CD4-positive, CD25-positive, alpha-beta regulatory T cell (primary cell): Measurements from ENCODE around the gene UNC5A. TPM values are rescaled to one million over a fixed set of nuclear protein-coding genes. Genes with fewer than 3 reads are reported as not detected.

Source experiments
- ATAC-seq, 2 donors: fragments of 150-1000 bp; cut with Tn5 transposase; one replicate each; pipeline ENCODE4 v1.10.0; 2021; ENCODE audit warnings: low read depth in 2 of 2, moderate number of reproducible peaks in 2 of 2, moderate library complexity in 1 of 2
- DNase-seq, 3 donors: peaks; one replicate each; pipeline versions ENCODE4 v3.0.0 to v3.0.0-alpha.2; 2012 to 2022; ENCODE audit warnings: mixed read lengths in 1 of 3
- H3K27ac ChIP-seq: one replicate; pipeline ENCODE4 v1.7.0; 2013; ENCODE audit warnings: mild to moderate bottlenecking, low read length; ENCODE audit not compliant: insufficient read depth, poor library complexity, severe bottlenecking
- H3K27me3 ChIP-seq: one replicate; pipeline ENCODE4 v1.7.0; 2013; ENCODE audit warnings: low read length; ENCODE audit not compliant: control insufficient read depth, insufficient read depth
- H3K36me3 ChIP-seq: one replicate; pipeline ENCODE4 v1.7.0; 2013; ENCODE audit warnings: mild to moderate bottlenecking, low read length, moderate library complexity; ENCODE audit not compliant: control insufficient read depth, insufficient read depth
- H3K4me1 ChIP-seq: 2 replicates; pipeline ENCODE4 v1.7.0; 2013; ENCODE audit warnings: mild to moderate bottlenecking, low read length; ENCODE audit not compliant: insufficient read depth, control insufficient read depth, poor library complexity, severe bottlenecking
- H3K4me3 ChIP-seq: one replicate; pipeline ENCODE4 v1.7.0; 2013; ENCODE audit warnings: low read depth, mild to moderate bottlenecking, low read length, moderate library complexity
- H3K9me3 ChIP-seq, 2 experiments: 1 replicate in 1 of 2; 2 replicates in 1 of 2; pipeline ENCODE4 v1.7.0; 2013; ENCODE audit warnings: low read length in 2 of 2, mild to moderate bottlenecking in 1 of 2, moderate library complexity in 1 of 2; ENCODE audit not compliant: control insufficient read depth in 2 of 2
- H3K27ac Mint-ChIP-seq, 3 donors: one replicate each; pipeline ENCODE4 v1.8.0; 2020 to 2022; ENCODE audit warnings: mild to moderate bottlenecking in 3 of 3, mixed read lengths in 3 of 3, moderate library complexity in 2 of 3
- H3K27me3 Mint-ChIP-seq: one replicate; pipeline ENCODE4 v1.8.0; 2022; ENCODE audit warnings: mild to moderate bottlenecking, mixed read lengths
- H3K36me3 Mint-ChIP-seq: one replicate; pipeline ENCODE4 v1.8.0; 2020; ENCODE audit warnings: mixed read lengths
- H3K4me1 Mint-ChIP-seq, 4 donors: one replicate each; pipeline ENCODE4 v1.8.0; 2020 to 2022; ENCODE audit warnings: mixed read lengths in 4 of 4, mild to moderate bottlenecking in 1 of 4
- H3K4me3 Mint-ChIP-seq, 4 donors: one replicate each; pipeline ENCODE4 v1.8.0; 2020 to 2022; ENCODE audit warnings: mild to moderate bottlenecking in 4 of 4, mixed read lengths in 4 of 4, moderate library complexity in 3 of 4
- H3K9me3 Mint-ChIP-seq, 7 donors: one replicate each; pipeline ENCODE4 v1.8.0; 2020 to 2022; ENCODE audit warnings: mixed read lengths in 7 of 7, mild to moderate bottlenecking in 3 of 7, moderate library complexity in 2 of 7
- polyA plus RNA-seq, 4 donors: library from polyadenylated mRNA; unstranded; fragments of 300-500 nt; fragmentation: Illumina TruSeq; gene quantifications; one replicate each; pipeline ENCODE4 v1.2.3, GENCODE V29; 2021
- total RNA-seq: library from RNA; stranded (reverse); gene quantifications from one replicate; pipeline ENCODE4 v1.2.3, GENCODE V29; 2022

The UNC5A gene
- total and polyA plus RNA-seq, 5 donors from 2014 or later, result not detected

DNA sequence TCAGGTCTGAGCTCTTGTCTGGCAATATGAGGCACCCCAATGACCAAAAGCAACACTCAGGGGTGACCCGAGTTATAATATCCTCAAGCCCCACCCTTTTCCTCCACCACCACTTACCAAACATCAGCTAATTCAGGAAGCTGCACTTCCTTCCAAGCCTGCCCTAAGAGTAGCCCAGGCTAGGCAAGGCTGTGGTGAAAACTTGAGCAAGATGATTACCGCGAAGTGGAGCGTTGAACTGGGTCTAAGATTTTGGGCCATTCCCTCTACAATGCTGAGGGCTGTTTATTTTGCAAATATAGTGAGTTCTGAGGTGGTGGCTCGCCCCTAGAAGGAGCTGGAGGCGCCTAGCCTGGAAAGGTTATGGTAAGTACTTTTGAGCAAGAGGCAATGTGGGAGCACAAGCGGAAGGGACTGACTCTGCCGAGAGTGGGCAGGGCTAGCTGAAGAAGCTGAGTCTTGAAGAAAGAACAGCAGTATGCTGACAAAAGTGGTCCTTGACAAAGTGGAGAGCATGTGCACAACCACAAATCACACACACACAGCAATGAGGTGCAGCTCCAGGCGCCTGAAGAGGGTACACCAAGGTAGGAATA lies 89.0 kb downstream of the UNC5A start, which contains the start of gene HK3:
TSS of gene HK3 (minus strand) at position 51 of the 596 bp plus-strand sequence. CDS start 3,187 bp downstream, outside the sequence.
- Mint-ChIP-seq H3K4me3 (no peak within 1 kb of the TSS), H3K36me3 (peaks cover 17% of the 10 kb centered on the region), H3K9me3 (no peaks in the 10 kb centered on the region), H3K27me3 (no peaks in the 10 kb centered on the region), H3K4me1 (peaks cover 0 to 15% (median 8%) of the 10 kb centered on the region in 4 donors), H3K27ac (peak within 1 kb of the TSS in 2 of 3 donors; percentile 68 to 76)
- no peaks in the 10 kb centered on the region for H3K9me3 ChIP-seq
- H3K4me3 ChIP-seq, result no peak within 1 kb of the TSS
- H3K4me1 ChIP-seq, result peaks cover 5% of the 10 kb centered on the region
- ATAC-seq (peak in 1 of 2 donors; percentile 32), DNase-seq (peak in 1 of 3 donors; percentile 20)
- no peaks in the 10 kb centered on the region for H3K27me3 ChIP-seq
- H3K36me3 ChIP-seq, result peaks cover 17% of the 10 kb centered on the region
- H3K27ac ChIP-seq, result no peak within 1 kb of the TSS

DNA sequence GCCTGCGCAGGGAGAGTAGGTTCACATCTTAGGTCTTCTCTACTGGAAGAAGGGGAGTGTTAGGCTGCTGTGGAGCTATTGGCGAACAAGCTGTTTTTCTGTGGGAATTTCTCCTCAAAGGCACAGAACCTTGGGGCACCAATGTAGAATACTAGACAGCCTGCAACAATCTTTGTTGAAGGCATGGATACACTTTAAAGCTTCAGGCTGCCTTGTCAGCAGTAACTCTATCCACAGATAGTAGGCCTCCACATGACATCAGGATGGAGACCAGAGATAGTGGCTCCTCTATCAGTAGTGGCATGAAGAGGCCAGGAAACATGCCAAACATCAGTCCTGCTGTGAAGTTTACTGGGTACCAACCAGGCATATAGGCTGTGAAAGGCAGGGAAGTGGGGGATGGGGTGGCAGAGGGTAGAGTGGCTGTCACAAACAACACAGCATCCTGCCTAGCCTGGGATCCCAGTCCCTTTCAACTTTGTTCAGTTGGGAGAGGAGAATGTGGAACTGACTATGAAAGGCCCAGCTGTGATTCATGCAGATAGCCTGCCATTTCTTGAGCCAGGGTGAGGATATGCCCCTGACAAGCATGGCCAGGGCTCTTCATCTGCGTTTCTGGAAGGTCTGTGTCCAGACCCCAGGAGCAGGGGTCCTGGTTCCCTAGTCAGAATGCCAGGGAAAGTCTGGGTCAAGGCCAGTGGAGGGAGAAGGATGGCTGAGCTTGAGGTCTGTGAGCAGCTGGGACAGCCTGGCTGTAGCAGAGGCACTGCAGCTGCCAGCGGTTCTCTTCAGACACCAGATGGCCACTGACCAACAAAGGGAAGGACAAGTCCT lies 89.8 kb downstream of the UNC5A start:
- H3K27ac Mint-ChIP-seq, result peak overlapping the region in 1 of 3 donors; percentile 68
- Histone ChIP-seq H3K27me3 (no peaks in the 10 kb centered on the region), H3K27ac (no peak overlapping the region), H3K4me1 (peaks cover 5% of the 10 kb centered on the region), H3K36me3 (peaks cover 25% of the 10 kb centered on the region), H3K9me3 (no peaks in the 10 kb centered on the region), H3K4me3 (no peak overlapping the region)
- H3K4me3 Mint-ChIP-seq, result no peak overlapping the region
- H3K27me3 Mint-ChIP-seq, result no peaks in the 10 kb centered on the region
- peaks cover 19% of the 10 kb centered on the region for H3K36me3 Mint-ChIP-seq
- H3K4me1 Mint-ChIP-seq, result peaks cover 0 to 15% (median 8%) of the 10 kb centered on the region in 4 donors
- no peaks in the 10 kb centered on the region for H3K9me3 Mint-ChIP-seq
- ATAC-seq (no peak), DNase-seq (no peak)

DNA sequence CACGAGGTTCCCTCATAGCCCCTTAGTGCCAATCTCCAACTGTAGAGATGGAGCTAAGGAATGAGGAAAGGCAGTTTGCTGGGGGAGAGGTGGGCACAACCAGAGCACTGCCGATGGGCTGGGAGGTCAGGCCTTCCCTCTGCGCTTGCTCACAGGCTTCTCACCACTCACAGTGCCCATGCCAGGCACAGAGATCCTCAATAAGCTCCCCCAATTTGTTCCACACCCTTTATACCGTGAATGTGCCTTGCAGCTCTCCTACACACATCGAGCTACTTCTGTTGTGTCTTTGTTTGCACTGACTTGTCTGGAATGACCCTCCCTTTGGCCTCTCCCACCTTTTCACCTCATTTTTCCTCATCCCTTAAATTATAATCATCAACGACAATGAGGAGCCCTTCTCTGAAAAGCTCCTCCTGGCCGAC lies 90.4 kb downstream of the UNC5A start:
- ATAC-seq, result no peak
- Histone ChIP-seq H3K4me1 (peaks cover 5% of the 10 kb centered on the region), H3K36me3 (peaks cover 31% of the 10 kb centered on the region), H3K27ac (no peak overlapping the region), H3K9me3 (no peaks in the 10 kb centered on the region), H3K4me3 (no peak overlapping the region), H3K27me3 (no peaks in the 10 kb centered on the region)
- Mint-ChIP-seq H3K4me3 (no peak overlapping the region), H3K9me3 (no peaks in the 10 kb centered on the region), H3K27ac (peak overlapping the region; percentile 55 to 84 (median 83)), H3K27me3 (no peaks in the 10 kb centered on the region), H3K36me3 (peaks cover 25% of the 10 kb centered on the region), H3K4me1 (peaks cover 0 to 15% (median 8%) of the 10 kb centered on the region in 4 donors)
- DNase-seq, result no peak

DNA sequence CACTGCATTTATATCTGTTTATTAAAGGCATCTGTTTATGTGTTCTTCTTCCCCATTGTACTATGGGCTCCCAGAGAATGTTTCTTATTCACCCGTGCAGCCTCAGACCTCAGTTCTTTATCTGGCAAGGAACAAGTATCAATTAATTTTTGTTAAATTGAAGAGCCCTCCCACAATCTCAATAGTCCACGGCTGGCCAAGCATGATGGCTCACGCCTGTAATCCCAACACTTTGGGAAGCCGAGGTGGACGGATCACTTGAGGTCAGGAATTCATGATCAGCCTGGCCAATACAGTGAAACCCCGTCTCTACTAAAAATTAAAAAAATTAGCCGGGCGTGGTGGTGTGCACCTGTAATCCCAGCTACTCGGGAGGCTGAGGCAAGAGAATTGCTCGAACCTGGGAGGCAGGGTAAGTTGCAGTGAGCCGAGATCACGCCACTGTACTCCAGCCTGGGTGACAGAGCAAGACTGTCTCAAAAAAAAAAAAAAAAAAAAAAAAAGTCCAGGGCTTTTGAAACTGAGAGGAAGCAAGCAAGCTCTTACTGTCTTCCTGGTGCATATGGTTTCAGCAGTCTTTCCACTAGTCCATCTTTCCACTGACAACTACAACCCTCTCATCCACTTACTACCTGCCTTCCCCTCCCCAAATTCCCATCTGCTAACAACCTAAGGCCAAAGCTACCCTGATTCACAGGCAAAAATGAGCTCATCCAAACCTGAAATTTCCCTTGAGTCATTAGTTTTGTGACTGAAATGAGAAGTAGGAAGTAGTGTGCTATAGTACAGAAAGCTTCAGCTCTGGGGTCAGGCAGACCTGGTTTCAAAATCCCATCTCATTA lies 91.1 kb downstream of the UNC5A start:
- Mint-ChIP-seq H3K27me3 (no peaks in the 10 kb centered on the region), H3K36me3 (peaks cover 29% of the 10 kb centered on the region), H3K27ac (peak overlapping the region; percentile 75 to 83 (median 83)), H3K4me1 (peaks cover 0 to 15% (median 8%) of the 10 kb centered on the region in 4 donors), H3K4me3 (peak overlapping the region in 1 of 4 donors; percentile 35), H3K9me3 (no peaks in the 10 kb centered on the region)
- no peak overlapping the region for H3K4me3 ChIP-seq
- no peaks in the 10 kb centered on the region for H3K9me3 ChIP-seq
- H3K27me3 ChIP-seq, result no peaks in the 10 kb centered on the region
- no peak overlapping the region for H3K27ac ChIP-seq
- peaks cover 5% of the 10 kb centered on the region for H3K4me1 ChIP-seq
- ATAC-seq, result no peak
- DNase-seq, result peak in 1 of 3 donors; percentile 23
- peaks cover 38% of the 10 kb centered on the region for H3K36me3 ChIP-seq

DNA sequence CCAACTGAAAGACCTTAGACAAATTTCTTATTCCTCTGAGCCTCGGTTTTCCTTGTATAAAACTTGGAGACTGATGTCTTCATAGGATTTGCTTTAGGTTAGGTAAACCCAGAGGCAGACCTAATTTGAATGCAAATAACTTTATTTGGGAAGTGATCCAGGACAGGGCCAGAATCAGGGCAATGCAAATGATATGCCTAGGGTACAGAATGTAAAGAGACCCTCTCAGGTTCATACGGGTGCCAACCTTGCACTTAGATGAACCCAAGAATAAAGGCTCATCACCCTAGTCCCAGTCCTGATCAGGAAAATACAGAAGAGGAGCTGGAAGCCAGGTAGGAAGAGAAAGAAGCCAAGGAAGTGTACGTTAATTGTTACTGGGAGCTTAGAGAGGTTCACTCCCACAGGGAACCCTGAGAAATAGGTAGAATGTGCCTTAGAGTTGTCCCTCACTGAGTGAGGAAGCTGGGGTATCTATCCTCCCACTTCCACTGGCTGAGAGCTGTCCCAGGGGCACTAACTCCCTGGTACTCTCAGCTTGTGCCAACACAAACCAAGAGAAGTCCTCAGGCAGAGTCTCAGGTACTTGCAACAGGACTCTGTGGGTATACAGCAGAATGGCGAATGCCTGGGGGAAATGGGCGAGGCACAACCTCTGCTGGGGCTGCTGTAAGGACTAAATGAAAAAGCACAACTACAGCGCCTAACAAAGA lies 91.9 kb downstream of the UNC5A start:
- Histone ChIP-seq H3K36me3 (peaks cover 45% of the 10 kb centered on the region), H3K4me3 (no peak overlapping the region), H3K27ac (no peak overlapping the region), H3K4me1 (peaks cover 5% of the 10 kb centered on the region), H3K9me3 (no peaks in the 10 kb centered on the region), H3K27me3 (no peaks in the 10 kb centered on the region)
- ATAC-seq, result no peak
- peaks cover 0 to 15% (median 8%) of the 10 kb centered on the region in 4 donors for H3K4me1 Mint-ChIP-seq
- DNase-seq, result no peak
- H3K9me3 Mint-ChIP-seq, result no peaks in the 10 kb centered on the region
- H3K27me3 Mint-ChIP-seq, result no peaks in the 10 kb centered on the region
- H3K4me3 Mint-ChIP-seq, result peak overlapping the region in 1 of 4 donors; percentile 27
- peaks cover 29% of the 10 kb centered on the region for H3K36me3 Mint-ChIP-seq
- peak overlapping the region in 2 of 3 donors; percentile 45 to 77 for H3K27ac Mint-ChIP-seq

DNA sequence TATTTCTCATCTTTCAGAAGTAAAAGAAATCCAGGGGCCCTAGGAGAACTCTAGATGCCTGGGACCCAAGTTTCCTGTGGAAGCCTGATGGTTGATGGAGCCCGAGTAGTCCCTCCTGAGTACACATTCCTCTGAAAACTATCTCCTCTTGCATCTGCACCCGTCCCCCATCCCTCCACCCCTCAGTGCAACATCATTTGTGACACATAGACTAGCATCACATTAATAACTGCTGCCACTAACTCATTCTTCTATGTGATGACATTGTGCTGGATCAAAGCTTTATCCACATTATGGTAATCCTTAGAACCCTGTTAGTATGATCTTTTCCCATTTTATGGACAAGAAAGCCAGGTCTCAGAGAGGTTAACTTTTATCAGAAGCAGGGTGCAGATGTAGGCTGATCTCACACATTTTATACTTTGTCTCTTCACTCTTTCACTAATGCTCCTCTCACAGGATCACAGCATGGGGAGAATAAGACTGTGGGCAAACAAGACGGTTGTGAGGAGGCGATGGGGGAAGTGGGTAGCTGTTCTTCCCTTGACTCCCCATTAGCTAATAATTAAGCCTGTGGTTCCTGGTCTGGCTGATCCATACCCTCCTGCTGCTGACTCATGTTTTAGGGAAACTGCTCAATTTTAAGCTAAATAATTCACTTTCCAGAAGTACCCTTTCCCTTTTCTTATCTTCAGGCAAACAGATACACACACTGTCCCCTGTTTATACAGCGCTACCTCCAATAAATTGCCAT lies 92.7 kb downstream of the UNC5A start:
- H3K27me3 Mint-ChIP-seq, result no peaks in the 10 kb centered on the region

More for the DNA sequence above, 92.7 kb downstream of the UNC5A start:
- no peaks in the 10 kb centered on the region for H3K9me3 ChIP-seq
- H3K4me1 ChIP-seq, result peaks cover 5% of the 10 kb centered on the region
- ATAC-seq, result no peak
- Mint-ChIP-seq H3K36me3 (peaks cover 37% of the 10 kb centered on the region), H3K9me3 (no peaks in the 10 kb centered on the region), H3K4me3 (no peak overlapping the region), H3K4me1 (peaks cover 0 to 15% (median 8%) of the 10 kb centered on the region in 4 donors), H3K27ac (no peak overlapping the region)
- H3K27me3 ChIP-seq, result no peaks in the 10 kb centered on the region
- no peak for DNase-seq
- H3K36me3 ChIP-seq, result peaks cover 54% of the 10 kb centered on the region
- no peak overlapping the region for H3K27ac ChIP-seq
- no peak overlapping the region for H3K4me3 ChIP-seq
